BLaER1 (cell line): Measurements from ENCODE around the gene NPAS2.
A peak's percentile ranks its signal among the peaks of the same experiment; 100 is the strongest.

Experiments
- H3K27ac ChIP-seq: shearing (Covaris generic); formaldehyde crosslinking; 2 replicates; pipeline ENCODE4 v1.8.1; 2022
- H3K27me3 ChIP-seq: shearing (Covaris generic); formaldehyde crosslinking; 2 replicates; pipeline ENCODE4 v1.8.1; 2022
- H3K36me3 ChIP-seq: shearing (Covaris generic); formaldehyde crosslinking; 2 replicates; pipeline ENCODE4 v1.8.1; 2022
- H3K4me1 ChIP-seq: shearing (Covaris generic); formaldehyde crosslinking; 2 replicates; pipeline ENCODE4 v1.8.1; 2022
- H3K4me2 ChIP-seq: shearing (Covaris generic); formaldehyde crosslinking; 2 replicates; pipeline ENCODE4 v1.8.1; 2022
- H3K4me3 ChIP-seq: shearing (Covaris generic); formaldehyde crosslinking; 2 replicates; pipeline ENCODE4 v1.8.1; 2022
- H3K9ac ChIP-seq: shearing (Covaris generic); formaldehyde crosslinking; 2 replicates; pipeline ENCODE4 v1.8.1; 2022
- H3K9me3 ChIP-seq: shearing (Covaris generic); formaldehyde crosslinking; 2 replicates; pipeline ENCODE4 v1.8.1; 2022
- H4K20me1 ChIP-seq: shearing (Covaris generic); formaldehyde crosslinking; 2 replicates; pipeline ENCODE4 v1.8.1; 2022
- Cebpa-rat ChIP-seq: shearing (Covaris generic); IDR thresholded peaks from 2 replicates; pipeline ENCODE4 v1.8.1; 2022

NPAS2 gene

DNA sequence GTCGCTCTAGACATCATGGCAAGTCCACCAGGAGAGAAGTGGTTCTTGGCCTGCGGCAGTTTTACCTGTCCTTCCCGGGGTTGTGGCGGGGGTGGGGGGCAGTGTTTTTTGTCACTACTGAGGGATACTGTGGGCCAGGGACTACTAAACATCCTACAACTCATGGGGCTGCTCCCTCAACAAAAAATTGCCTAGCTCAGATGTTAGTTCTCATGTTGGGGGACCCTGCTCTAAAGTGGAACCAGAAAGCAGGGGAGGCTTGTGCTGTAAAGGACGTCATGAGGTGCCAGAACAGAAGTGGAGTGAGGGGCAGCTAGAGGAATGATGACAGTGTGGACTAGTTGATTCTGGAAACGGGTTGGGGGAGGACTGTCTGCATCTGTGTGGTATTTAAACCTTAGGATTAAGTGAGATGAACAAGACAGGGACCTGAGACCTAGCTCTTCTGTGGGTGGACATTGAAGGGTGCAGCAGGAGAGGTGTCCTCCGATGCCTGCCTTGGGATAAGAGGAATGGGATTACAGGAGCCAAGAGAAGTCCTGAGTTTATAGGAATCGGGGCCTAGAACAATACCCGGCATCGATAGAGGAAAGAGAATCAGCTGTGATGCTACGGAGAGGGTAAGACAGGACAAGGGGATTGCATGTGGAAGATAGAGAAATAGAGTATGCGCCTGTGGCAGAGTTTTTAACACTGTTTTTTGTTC, 184.8 kb downstream of the NPAS2 start:
- Histone ChIP-seq H3K36me3 (peaks cover 67% of the 10 kb centered on the region), H3K4me1 (peaks cover 63% of the 10 kb centered on the region), H3K9ac (peak overlapping the region; percentile 95), H3K27ac (no peak overlapping the region), H4K20me1 (peaks cover 74% of the 10 kb centered on the region), H3K27me3 (no peaks in the 10 kb centered on the region), H3K9me3 (no peaks in the 10 kb centered on the region), H3K4me3 (peak overlapping the region; percentile 91; the same call in 1 of the 2 replicates), H3K4me2 (peak overlapping the region; percentile 91)
- no peak for TF ChIP-seq Cebpa-rat

DNA sequence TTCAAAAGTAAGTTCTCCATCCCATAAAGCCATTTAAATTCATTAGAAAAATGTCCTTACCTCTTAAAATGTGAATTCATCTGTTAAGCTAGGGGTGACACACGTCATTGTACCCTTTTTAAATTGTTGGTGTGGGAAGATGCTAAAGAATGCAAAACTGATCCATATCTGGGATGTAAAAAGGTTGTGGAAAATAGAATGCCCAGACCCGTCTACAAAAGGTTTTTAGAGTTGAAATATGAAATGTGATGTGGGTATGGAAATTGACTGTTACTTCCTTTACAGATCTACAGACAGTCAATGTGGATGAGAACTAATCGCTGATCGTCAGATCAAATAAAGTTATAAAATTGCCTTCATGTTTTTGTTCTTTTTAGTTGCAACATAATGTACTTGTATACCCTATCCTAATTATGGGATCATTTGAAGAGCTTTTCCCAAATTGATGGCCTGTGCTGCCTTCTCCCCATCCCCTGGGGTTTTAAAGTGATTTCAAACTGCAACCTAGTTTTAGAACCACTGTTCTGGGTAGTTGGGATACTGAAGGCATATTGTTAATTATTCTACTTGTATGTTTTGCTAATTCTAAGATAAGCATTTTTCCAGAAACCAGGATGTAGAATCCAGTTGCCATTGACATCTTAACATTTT, 186.3 kb downstream of the NPAS2 start:
- no peaks in the 10 kb centered on the region for H3K9me3 ChIP-seq
- H3K4me3 ChIP-seq: no peak overlapping the region
- peaks cover 88% of the 10 kb centered on the region for H4K20me1 ChIP-seq
- H3K4me2 ChIP-seq: peak overlapping the region; percentile 91; the same call in 1 of the 2 replicates
- H3K27ac ChIP-seq: no peak overlapping the region
- peaks cover 81% of the 10 kb centered on the region for H3K36me3 ChIP-seq
- no peak for TF ChIP-seq Cebpa-rat
- H3K9ac ChIP-seq: no peak overlapping the region
- H3K27me3 ChIP-seq: no peaks in the 10 kb centered on the region
- H3K4me1 ChIP-seq: peaks cover 63% of the 10 kb centered on the region

DNA sequence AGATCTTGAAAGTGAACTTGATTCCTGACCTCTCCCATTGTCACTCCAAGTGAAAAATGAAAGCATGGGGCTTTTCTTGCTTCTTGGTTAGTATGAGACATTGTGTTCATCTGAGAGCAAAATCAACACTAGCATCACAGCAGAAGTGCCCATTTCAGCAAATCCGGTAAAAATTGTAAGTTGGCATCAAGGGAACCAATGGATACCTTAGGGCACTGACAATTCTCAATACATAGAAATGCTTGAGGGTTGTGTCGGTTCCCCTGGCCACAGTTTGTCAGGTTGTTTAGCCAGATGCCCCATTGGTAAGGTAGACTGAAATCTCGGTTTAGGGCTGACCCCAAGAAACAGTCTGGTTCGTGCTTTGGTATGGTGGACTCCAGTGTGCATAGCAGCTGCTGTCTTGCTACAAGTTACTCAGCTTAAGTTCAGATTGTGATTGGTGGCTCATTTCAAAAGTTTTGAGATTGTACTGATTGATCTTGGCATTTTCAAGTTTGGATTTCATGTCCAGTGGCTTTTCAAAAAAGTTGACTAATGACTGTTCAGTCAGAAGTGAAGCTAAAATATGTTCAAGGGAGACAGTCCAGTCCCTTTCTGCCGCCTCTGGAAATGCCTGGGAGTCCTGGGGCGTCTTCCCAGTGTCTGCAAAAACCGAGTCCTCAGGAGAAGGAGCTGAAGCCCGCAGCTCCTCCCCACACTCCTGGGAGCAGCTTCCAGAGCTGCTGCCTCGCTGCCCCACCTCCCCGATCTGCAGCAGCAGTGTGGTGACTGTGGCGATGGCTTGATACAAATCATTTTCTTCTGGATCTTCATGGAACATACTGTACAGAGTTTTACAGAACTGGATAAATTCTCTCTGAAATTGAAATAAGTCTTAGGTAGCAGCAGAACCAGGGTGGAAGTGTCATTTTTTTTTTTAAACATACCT, 187.7 kb downstream of the NPAS2 start:
- Histone ChIP-seq H3K9ac (no peak overlapping the region; the same call in 1 of the 2 replicates), H3K36me3 (peaks cover 91% of the 10 kb centered on the region), H3K27me3 (no peaks in the 10 kb centered on the region), H3K4me2 (peak overlapping the region; percentile 4; the same call in 1 of the 2 replicates), H3K4me3 (no peak overlapping the region), H4K20me1 (peaks cover 100% of the 10 kb centered on the region), H3K4me1 (peaks cover 59% of the 10 kb centered on the region), H3K9me3 (no peaks in the 10 kb centered on the region), H3K27ac (no peak overlapping the region)
- no peak for TF ChIP-seq Cebpa-rat

DNA sequence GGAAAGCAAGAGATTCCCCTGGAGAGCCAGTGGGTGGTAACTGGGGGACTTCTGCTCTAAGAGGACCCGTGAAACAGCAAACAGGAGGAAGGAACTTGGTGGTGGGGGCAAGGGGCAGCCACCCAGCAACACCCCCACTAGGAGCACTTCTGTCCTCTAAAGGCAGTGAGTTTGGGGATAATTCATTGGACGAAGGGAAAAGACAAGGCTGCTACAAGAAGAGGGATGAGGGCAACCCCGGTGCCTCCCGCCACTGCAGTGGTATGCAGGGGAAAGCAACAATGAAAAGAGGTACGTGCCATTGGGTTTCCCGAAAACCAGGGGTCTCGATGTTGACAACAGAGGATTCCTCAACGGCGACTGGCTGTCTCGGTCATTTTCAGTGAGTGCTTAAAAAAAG, 191.2 kb downstream of the NPAS2 start:
- H3K27ac ChIP-seq: no peak overlapping the region
- H3K9ac ChIP-seq: peak overlapping the region; percentile 34; the same call in 1 of the 2 replicates
- no peak overlapping the region for H3K4me2 ChIP-seq
- no peak for TF ChIP-seq Cebpa-rat
- no peak overlapping the region for H3K4me3 ChIP-seq
- H3K9me3 ChIP-seq: peaks cover 21% of the 10 kb centered on the region
- peaks cover 28% of the 10 kb centered on the region for H3K4me1 ChIP-seq
- no peaks in the 10 kb centered on the region for H3K27me3 ChIP-seq
- H3K36me3 ChIP-seq: peaks cover 83% of the 10 kb centered on the region
- H4K20me1 ChIP-seq: peaks cover 72% of the 10 kb centered on the region

DNA sequence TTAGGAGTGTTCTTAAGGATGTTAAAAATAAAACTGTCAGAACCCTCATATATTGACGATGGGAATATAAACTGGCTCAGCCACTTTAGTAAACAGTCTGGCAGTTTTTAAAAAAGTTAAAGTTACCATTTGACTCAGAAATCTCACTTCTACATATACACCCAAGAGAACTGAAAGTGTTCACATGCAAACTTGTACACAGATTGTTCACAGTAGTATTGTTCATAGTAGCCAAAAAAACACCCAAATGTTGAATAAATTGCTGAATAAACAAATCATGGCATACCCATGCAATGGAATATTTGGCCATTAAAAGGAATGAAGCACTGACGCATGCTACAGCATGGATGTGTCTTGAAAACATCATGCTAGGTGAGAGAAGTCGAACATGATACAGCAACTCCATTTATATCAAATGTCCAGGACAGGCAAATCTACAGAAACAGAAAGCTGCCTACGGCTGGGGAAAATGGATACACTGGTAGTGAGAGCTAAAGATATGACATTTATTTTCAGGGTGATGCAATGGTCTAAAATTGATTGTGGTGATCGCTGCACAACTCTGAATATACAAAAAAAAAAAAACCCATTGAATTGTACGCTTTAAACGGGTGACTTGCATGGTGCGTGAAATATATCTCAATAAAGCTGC, 192.2 kb downstream of the NPAS2 start:
- Histone ChIP-seq H3K27me3 (no peaks in the 10 kb centered on the region), H3K9me3 (peaks cover 21% of the 10 kb centered on the region), H3K27ac (no peak overlapping the region), H3K36me3 (peaks cover 73% of the 10 kb centered on the region), H3K4me1 (peaks cover 18% of the 10 kb centered on the region), H4K20me1 (peaks cover 62% of the 10 kb centered on the region), H3K4me3 (no peak overlapping the region), H3K9ac (no peak overlapping the region), H3K4me2 (no peak overlapping the region)
- no peak for TF ChIP-seq Cebpa-rat

DNA sequence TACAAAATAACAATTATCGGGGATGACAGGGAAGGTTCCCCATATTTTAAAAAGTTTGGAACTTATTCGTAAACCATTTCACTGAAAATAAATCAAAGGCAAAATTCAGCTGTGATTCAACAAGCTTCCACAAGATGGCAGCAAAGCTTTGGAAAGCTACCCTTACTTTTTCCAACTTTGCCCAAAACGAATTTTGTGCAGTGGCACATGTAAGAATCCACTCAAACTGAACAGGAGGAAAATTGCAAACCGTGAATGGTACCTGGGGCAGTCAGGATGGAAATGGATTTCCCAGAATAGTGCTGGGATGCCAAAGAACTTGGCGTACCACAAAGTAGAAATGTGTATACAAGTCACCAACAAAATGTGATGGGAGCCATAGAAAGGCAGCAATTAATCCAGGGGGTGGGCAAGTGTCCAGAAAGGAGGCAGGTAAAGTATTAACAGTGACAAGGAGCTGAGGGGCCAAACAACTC, 192.8 kb downstream of the NPAS2 start:
- Histone ChIP-seq H3K27me3 (no peaks in the 10 kb centered on the region), H3K9me3 (peaks cover 21% of the 10 kb centered on the region), H4K20me1 (peaks cover 56% of the 10 kb centered on the region), H3K9ac (no peak overlapping the region), H3K27ac (no peak overlapping the region), H3K4me2 (no peak overlapping the region), H3K4me3 (no peak overlapping the region), H3K4me1 (peaks cover 12% of the 10 kb centered on the region), H3K36me3 (peaks cover 72% of the 10 kb centered on the region)
- no peak for TF ChIP-seq Cebpa-rat

DNA sequence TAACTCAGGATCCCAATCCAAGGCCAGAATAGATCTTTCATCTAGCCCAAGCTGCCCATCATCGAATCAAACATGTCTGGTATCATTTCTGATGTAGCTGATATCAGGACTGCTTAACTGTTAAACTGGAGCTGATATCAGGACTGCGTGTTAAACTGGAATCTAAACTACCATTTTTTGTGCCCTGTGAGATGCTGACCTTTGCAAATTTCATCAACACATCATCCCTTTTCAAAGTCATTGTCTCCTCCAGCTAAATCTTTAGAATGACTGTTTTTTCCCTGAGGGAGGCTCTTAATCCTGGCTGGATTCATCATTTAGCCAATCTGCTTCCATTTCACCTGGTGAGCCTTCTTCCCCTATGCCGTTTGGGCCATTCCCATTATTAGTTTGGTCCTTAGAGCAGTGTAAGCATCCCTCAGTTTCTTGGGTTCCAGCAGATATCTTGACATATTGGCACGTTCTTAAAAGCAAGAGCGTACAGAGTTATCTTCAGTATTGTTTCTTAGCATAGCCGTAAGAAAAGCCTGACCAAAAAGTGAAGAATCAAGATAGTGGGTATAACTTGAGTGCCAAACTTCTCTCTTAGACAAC, 194.4 kb downstream of the NPAS2 start:
- no peak overlapping the region for H3K27ac ChIP-seq
- TF ChIP-seq Cebpa-rat: no peak
- no peaks in the 10 kb centered on the region for H3K27me3 ChIP-seq
- no peak overlapping the region for H3K4me3 ChIP-seq
- H4K20me1 ChIP-seq: peaks cover 49% of the 10 kb centered on the region
- peaks cover 21% of the 10 kb centered on the region for H3K9me3 ChIP-seq
- H3K9ac ChIP-seq: no peak overlapping the region
- no peak overlapping the region for H3K4me2 ChIP-seq
- H3K36me3 ChIP-seq: peaks cover 68% of the 10 kb centered on the region
- no peaks in the 10 kb centered on the region for H3K4me1 ChIP-seq

DNA sequence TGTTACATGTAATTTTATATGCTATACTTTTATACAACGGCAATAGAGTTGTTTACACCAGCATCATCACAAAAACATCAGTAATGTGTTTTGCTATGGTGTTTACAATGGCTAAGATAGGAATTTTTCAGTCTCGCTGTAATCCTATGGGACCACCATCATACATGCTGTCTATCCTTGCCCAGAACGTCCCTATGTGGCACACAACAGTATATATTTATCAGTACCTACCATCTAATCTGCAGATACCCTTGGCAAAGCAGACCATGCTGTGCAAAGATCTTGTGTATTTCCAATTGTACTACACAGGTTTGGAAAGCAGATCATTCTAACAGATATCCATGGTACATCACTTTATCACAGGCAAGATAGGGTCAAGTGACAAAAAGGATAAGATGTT, 197.4 kb downstream of the NPAS2 start:
- Histone ChIP-seq H3K9me3 (peaks cover 21% of the 10 kb centered on the region), H3K4me2 (no peak overlapping the region), H3K27me3 (no peaks in the 10 kb centered on the region), H3K4me3 (no peak overlapping the region), H3K27ac (no peak overlapping the region), H3K36me3 (peaks cover 67% of the 10 kb centered on the region), H3K4me1 (no peaks in the 10 kb centered on the region), H4K20me1 (peaks cover 28% of the 10 kb centered on the region), H3K9ac (no peak overlapping the region)
- no peak for TF ChIP-seq Cebpa-rat

DNA sequence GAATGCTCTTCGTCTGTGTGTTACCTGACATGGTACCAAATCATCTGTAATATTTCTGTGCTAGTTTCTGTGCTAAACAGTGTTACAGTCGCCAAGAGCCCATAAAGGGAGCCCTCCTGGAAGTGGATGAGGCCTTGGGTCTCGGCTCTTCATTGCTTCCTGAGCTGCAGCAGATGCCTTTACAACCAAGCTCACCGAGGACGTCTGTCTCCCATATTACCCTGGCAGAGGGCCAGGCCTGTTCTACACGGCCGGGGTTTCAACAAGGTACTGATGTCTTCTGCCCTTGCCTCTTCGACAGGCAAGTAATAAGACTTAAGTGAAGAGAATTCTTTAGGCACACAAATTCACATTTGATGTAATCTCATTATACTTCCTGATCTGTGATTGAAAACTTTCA, 199.0 kb downstream of the NPAS2 start:
- no peaks in the 10 kb centered on the region for H3K27me3 ChIP-seq

More for the DNA sequence above, 199.0 kb downstream of the NPAS2 start:
- Histone ChIP-seq H3K27ac (no peak overlapping the region), H3K36me3 (peaks cover 54% of the 10 kb centered on the region), H3K9ac (no peak overlapping the region), H4K20me1 (peaks cover 17% of the 10 kb centered on the region; the same call in 1 of the 2 replicates), H3K4me2 (no peak overlapping the region), H3K9me3 (peaks cover 16% of the 10 kb centered on the region), H3K4me3 (no peak overlapping the region), H3K4me1 (no peaks in the 10 kb centered on the region)
- TF ChIP-seq Cebpa-rat: no peak
